PFSK-1 (cell line): ENCODE data around the gene UXS1.

Experiments
- FOXP2 ChIP-seq: optimal IDR thresholded peaks from 2 replicates; pipeline ENCODE3; 2011; ENCODE audit warnings: borderline replicate concordance, control low read depth, inconsistent platforms; ENCODE audit not compliant: insufficient read depth; ENCODE audit errors: extremely low read length, extremely low read depth
- POLR2AphosphoS5 ChIP-seq: IDR thresholded peaks from 2 replicates; pipeline ENCODE4 v1.6.1; 2012; ENCODE audit warnings: low read depth, mild to moderate bottlenecking, control low read depth, low read length, moderate library complexity
- SIN3A ChIP-seq: IDR thresholded peaks from 2 replicates; pipeline ENCODE4 v1.6.1; 2012; ENCODE audit warnings: mild to moderate bottlenecking, low read length, moderate library complexity, borderline replicate concordance; ENCODE audit not compliant: insufficient read depth
- TAF1 ChIP-seq: IDR thresholded peaks from 2 replicates; pipeline ENCODE4 v1.6.1; 2012; ENCODE audit warnings: low read length, control low read depth, borderline replicate concordance; ENCODE audit not compliant: insufficient read depth
- TF ChIP-seq, protein P1 (sequence below), 2 experiments: IDR thresholded peaks; 2 replicates each; pipeline versions ENCODE4 v1.6.1 to v1.8.0; 2011 to 2012; ENCODE audit warnings: low read depth in 2 of 2, low read length in 2 of 2, control low read depth in 1 of 2, inconsistent platforms in 1 of 2, mild to moderate bottlenecking in 1 of 2, moderate library complexity in 1 of 2; ENCODE audit not compliant: insufficient read depth in 1 of 2

The UXS1 gene

GRCh38 chr2:106181064-106181463 lies 13.0 kb downstream of the UXS1 start:
- no peak for TF ChIP-seq POLR2AphosphoS5
- TF ChIP-seq, protein P1, sequence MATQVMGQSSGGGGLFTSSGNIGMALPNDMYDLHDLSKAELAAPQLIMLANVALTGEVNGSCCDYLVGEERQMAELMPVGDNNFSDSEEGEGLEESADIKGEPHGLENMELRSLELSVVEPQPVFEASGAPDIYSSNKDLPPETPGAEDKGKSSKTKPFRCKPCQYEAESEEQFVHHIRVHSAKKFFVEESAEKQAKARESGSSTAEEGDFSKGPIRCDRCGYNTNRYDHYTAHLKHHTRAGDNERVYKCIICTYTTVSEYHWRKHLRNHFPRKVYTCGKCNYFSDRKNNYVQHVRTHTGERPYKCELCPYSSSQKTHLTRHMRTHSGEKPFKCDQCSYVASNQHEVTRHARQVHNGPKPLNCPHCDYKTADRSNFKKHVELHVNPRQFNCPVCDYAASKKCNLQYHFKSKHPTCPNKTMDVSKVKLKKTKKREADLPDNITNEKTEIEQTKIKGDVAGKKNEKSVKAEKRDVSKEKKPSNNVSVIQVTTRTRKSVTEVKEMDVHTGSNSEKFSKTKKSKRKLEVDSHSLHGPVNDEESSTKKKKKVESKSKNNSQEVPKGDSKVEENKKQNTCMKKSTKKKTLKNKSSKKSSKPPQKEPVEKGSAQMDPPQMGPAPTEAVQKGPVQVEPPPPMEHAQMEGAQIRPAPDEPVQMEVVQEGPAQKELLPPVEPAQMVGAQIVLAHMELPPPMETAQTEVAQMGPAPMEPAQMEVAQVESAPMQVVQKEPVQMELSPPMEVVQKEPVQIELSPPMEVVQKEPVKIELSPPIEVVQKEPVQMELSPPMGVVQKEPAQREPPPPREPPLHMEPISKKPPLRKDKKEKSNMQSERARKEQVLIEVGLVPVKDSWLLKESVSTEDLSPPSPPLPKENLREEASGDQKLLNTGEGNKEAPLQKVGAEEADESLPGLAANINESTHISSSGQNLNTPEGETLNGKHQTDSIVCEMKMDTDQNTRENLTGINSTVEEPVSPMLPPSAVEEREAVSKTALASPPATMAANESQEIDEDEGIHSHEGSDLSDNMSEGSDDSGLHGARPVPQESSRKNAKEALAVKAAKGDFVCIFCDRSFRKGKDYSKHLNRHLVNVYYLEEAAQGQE (IDR thresholded peaks at IDR 0.05; ENCODE audit: insufficient read depth in 1 of 2, low read depth in 2 of 2, low read length in 2 of 2): no peak
- no peak for TF ChIP-seq FOXP2
- no peak for TF ChIP-seq TAF1
- TF ChIP-seq SIN3A: no peak

GRCh38 chr2:106180602-106181001 lies 13.5 kb downstream of the UXS1 start:
- TF ChIP-seq SIN3A (no peak), TAF1 (no peak), FOXP2 (no peak)

DNA sequence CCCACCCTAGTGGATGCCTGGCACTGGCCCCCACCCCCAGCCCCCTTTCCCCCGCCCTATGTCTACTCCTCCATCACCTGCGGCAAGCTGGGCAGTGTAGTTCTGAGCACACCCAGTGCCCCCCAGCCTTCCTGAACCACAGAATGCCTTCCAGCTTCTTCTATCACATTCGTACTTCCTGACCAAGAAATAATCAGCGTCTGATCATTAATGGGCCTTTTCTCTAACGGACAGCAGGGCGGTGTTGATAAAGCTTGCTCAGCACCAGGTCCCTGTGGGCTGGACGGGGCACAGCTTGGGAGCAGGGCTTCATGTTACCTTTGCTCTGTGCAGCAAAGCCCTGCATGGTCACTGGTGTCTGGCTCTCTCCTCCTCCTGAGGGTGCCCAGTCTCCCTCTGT lies 15.4 kb downstream of the UXS1 start:
- no peak for TF ChIP-seq TAF1
- no peak for TF ChIP-seq FOXP2
- TF ChIP-seq, protein P1 (IDR thresholded peaks at IDR 0.05; ENCODE audit: insufficient read depth in 1 of 2, low read depth in 2 of 2, low read length in 2 of 2): no peak
- TF ChIP-seq POLR2AphosphoS5: no peak
- no peak for TF ChIP-seq SIN3A

- TF ChIP-seq, protein P1 (IDR thresholded peaks at IDR 0.05; ENCODE audit: insufficient read depth in 1 of 2, low read depth in 2 of 2, low read length in 2 of 2): no peak
- no peak for TF ChIP-seq POLR2AphosphoS5
- no peak for TF ChIP-seq TAF1
- no peak for TF ChIP-seq FOXP2
- no peak for TF ChIP-seq SIN3A
These were observed 16.5 kb downstream of the UXS1 start for GRCh38 chr2:106177581-106177980.

DNA sequence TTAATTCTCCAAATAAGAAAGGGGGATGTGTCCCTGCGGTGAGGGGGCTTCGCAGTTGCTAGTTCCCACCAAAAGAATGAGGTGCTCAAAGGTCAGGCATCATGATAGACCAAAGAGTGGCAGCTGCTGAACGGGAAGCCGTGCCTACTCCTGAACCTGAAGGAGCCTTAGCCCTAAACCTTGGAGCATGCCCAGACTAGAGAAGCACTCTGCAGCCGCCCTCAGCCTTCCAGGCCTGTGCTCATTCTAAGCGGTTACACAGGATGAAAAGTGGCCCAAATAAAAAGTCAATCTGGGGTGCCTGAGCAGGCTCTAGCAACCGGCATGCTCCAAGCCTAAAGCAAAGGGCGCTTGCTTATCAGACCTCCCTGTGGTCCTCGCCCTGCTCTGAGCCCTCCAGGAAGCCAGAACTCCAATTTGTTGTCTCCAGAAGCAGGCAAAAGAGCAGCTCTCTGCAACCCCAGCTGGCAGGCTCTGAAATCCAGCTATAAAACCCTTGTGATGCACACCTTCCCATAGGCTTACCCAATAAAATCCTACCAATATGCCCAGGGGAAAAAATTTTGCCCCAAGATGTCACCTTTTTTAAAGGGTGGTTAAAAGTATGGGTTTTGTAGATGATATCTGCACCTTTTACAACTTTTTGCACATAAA lies 17.5 kb downstream of the UXS1 start:
- TF ChIP-seq POLR2AphosphoS5 (no peak), SIN3A (no peak), TAF1 (no peak), FOXP2 (no peak)
- TF ChIP-seq, protein P1 (IDR thresholded peaks at IDR 0.05; ENCODE audit: insufficient read depth in 1 of 2, low read depth in 2 of 2, low read length in 2 of 2): no peak
